Epithelial cell of proximal tubule (primary cell): ENCODE data around the gene RPL19. TPM values are rescaled to one million over a fixed set of nuclear protein-coding genes. Genes with fewer than 3 reads are reported as not detected.

ENCODE experiments used
- DNase-seq: peaks from one replicate; pipeline ENCODE4 v3.0.0-alpha.2; 2011; ENCODE audit warnings: low read depth
- H3K4me3 ChIP-seq: 2 replicates; pipeline ENCODE4 v1.5.1; 2011; ENCODE audit warnings: low read depth, mild to moderate bottlenecking, low read length
- CTCF ChIP-seq: conservative IDR thresholded peaks from 2 replicates; pipeline ENCODE4 v1.5.1; 2012; ENCODE audit warnings: low read depth, mild to moderate bottlenecking, low read length
- total RNA-seq: library from RNA; depleted of rRNA; stranded (reverse); fragments of >200 nt; gene quantifications from 2 replicates; pipeline ENCODE4 v1.2.3, GENCODE V29; 2015

The RPL19 gene
- total RNA-seq, 1 donor from 2014 or later, result 2,474 TPM

GRCh38 chr17:39178536-39178935, 21.5 kb upstream of the RPL19 start:
- TF ChIP-seq CTCF, result no peak
- no peak overlapping the region for H3K4me3 ChIP-seq
- DNase-seq, result no peak

- no peak overlapping the region for H3K4me3 ChIP-seq
- TF ChIP-seq CTCF, result no peak
These were observed 18.8 kb upstream of the RPL19 start for GRCh38 chr17:39181303-39181702.

GRCh38 chr17:39183045-39183444, 17.0 kb upstream of the RPL19 start:
- H3K4me3 ChIP-seq, result no peak overlapping the region
- TF ChIP-seq CTCF, result no peak
- DNase-seq, result no peak

More at GRCh38 chr17:39181303-39181702, 18.8 kb upstream of the RPL19 start:
- DNase-seq, result no peak

GRCh38 chr17:39183720-39184119, 16.4 kb upstream of the RPL19 start:
- no peak for DNase-seq
- TF ChIP-seq CTCF, result no peak
- no peak overlapping the region for H3K4me3 ChIP-seq

GRCh38 chr17:39186481-39187002, 13.5 kb upstream of the RPL19 start:
- no peak for TF ChIP-seq CTCF
- DNase-seq, result no peak
- no peak overlapping the region for H3K4me3 ChIP-seq

GRCh38 chr17:39187152-39187830, 12.8 kb upstream of the RPL19 start:
- TF ChIP-seq CTCF, result no peak
- DNase-seq, result no peak
- H3K4me3 ChIP-seq, result no peak overlapping the region
